Activated CD4-positive, alpha-beta T cell treated with anti-CD3 and anti-CD28 coated beads, Interleukin-2, amount 50 U/mL, for 48 hours (primary cell): Measurements from ENCODE around the gene TASL.
"Not testable (repeated sequence)": the region's sequence is repeated elsewhere in the genome, so short reads cannot be mapped to it uniquely, and the experiment has no call there.

Experiments
- DNase-seq, 2 experiments: peaks; one replicate each; pipeline ENCODE4 v3.0.0-alpha.2; 2020

Gene TASL, protein sequence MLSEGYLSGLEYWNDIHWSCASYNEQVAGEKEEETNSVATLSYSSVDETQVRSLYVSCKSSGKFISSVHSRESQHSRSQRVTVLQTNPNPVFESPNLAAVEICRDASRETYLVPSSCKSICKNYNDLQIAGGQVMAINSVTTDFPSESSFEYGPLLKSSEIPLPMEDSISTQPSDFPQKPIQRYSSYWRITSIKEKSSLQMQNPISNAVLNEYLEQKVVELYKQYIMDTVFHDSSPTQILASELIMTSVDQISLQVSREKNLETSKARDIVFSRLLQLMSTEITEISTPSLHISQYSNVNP

DNA sequence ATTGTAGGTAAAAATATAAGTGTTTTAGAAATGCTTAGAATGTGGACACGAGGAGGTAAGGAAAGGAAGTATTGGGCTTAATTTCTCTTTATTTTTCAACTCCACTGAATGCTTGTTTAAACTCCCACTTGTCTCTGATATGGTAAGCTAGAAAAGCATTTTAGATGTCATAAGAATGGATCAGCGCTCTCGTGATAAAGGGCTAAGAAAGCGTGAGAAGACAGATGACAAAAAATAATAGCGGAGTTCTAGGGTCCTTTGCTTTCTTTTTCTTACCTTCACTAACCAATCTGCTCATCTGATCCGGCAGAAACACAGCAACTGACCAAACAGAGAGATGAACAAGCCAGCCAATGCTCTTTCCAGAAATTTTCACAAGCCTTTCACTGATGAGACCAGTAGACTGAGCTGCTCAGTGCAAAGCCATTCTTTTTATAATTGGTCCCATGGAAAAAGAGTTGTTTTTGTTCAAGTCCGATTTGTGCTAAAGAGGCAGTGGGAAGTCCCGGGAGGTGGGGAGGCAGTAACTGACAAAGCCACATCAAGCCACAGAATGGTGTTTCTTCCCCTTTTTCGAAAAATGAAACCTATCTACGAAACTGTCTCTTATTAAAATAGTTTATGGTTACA, at the start of gene TASL:
Gene TASL, minus strand, starts transcription at position 405 of the 630 bp plus-strand sequence. CDS start 17,411 bp downstream, outside the sequence.
- DNase-seq, result peak; percentile 13 to 35

DNA sequence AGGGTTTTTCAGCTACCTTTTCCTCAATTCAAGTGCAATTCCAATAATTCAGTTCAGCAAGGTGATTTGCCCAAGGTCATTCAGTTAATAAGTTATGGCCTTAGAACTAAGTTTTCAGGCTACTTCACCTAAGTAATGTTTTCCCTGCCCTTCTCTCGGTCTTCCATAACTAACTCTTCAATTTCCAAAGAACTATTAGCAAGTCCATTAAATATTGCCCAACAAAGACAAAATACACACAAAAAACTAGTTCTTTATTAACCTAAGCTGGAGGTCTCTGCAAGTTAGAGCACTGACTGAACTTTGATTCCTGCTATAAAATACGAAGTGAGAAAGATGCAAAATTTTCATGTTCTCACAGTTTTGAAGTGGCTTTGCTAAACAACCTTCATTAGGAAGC, 48.8 kb upstream of the TASL start:
- DNase-seq, result no peak

DNA sequence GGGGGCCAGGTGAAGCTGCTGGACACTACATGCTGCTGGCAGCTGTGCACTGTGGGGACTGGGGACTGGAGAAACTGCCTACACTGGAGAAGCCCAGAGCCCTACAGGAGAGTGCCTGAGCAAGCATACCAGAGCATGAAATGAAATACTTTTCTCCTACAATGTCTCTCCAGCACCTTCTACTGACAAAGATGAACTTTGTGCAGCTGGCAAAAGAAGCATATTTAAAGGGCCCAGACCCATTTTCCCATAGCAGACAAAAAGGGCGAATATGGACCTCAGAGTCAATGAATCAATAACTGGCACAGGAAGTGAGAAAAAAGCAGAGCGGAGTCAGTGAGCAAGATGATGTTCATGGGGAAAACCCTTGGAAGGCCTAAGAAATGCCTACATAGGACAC, 44.8 kb upstream of the TASL start:
- DNase-seq, result no peak

DNA sequence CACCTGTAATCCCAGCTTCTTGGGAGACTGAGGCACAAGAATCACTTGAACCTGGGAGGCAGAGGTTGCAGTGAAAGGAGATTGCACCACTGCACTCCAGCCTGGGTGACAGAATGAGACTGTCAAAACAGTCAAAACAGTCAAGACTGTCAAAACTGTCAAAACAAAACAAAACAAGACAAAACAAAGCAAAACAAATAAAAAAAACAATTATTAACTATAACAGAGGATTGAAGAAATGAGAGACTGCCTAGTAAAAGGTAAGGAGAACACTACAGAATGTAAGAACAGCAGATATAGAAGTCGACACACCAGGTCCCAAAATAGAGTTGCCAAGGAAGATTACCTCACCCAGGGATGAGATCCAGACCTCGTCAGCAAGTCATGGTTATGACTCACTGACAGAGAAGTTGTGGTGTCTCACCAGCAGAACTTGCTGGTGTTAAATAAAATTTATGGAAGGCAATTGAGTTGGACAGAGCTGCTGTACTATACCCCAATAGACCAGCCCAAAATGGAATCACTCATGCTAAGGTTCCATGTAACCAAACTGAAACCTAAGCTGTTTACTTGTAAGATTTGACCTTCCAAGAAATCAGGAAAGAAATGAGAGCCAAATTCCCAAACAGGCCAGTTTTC, 43.5 kb upstream of the TASL start:
- DNase-seq, result no peak

DNA sequence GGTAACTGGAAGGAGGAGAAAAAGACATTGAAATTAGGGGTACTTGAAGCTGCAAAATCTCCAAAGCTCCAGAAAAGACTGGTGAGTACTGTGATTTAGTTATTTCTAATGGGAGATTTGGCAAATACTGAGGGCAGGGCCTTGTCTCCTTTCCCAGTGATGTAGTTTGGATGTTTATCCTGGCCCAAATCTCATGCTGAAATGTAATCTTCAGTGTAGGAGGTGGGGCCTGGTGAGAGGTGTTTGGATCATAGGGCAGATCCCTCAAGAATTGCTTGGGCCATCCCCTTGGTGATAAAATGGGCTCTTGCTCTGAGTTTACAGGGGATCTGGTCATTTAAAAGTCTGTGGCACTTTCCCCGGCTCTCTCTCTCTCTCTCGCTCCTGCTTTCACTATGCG, 42.6 kb upstream of the TASL start:
- no peak for DNase-seq

DNA sequence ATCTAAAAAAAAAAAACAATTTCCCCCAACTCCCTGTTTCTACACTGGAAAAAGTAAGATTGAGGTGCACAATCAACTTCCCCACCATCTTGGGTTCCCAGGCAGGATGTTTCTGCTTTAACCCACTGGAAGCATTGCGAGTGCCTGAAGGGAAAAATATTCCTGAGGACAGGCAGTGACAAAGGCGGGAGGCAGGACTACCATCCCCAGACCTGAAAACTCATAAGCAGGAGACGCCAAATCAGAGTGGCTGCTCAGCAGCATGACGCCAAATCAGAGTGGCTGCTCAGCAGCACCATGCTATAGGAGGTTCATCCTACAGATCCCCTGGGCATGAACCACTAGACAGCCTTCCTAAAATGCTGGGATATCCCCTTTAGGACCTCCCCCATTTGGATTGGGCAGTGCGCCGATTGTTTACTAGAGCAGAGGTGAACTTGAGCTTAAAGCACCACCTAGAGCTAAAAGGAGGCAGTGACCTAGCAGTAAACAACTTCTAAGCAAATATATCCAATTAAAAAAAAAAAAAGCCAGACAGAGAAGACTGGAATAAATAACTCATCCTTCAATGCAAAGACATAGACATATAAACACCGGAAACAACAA, 40.7 kb upstream of the TASL start:
- DNase-seq, result no peak

DNA sequence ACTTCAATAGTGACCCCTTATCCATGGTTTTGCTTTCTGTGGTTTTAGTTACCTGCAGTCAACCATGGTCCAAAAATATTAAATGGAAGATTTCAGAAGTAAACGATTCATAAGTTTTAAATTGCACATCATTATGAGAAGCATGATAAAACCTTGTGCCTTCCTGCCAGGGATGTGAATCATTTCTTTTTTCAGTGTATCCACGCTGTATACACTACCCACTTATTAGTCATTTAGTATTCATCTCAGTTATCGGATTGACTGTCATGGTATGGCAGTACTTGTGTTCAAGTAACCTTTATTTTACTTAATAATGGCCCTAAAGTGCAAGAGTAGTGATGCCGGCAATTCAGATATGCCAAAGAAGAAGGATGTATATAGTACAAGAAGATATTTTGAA, 37.7 kb upstream of the TASL start:
- DNase-seq, result no peak

DNA sequence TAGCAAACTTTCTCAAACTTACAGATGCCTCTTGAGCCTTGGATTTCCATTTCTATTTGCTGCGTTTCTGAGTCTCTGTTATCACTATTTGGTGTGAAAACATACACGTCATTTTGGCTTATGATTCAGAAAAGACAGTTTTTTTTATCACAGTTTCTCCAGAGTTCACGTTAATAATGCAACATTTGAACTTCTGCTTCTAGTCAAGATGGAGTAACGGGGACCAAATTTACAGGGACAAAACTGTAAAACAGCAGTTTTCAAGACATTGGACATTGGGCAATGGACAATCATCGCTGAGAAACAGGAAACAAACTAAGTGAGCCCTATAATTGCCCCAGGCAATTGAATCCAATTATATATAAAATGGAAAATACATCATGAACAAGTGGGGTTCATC, 36.2 kb upstream of the TASL start:
- DNase-seq, result no peak

DNA sequence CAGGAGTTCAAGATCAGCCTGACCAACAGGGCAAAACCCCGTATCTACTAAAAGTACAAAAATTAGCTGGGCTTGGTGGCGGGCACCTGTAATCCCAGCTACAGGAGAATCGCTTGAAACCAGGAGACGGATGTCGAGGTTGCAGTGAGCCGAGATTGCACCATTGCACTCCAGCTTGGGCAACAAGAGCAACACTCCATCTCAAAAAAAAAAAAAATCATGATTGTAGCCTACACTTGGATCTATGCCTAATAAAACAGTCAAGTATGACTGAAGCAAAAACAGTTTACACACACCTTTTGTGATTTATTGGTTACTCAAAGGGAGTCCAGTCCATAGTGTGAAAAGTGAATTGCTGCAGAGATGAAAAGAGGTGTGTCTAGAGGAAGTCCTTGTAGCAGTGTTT, 34.7 kb upstream of the TASL start:
- DNase-seq, result no peak

DNA sequence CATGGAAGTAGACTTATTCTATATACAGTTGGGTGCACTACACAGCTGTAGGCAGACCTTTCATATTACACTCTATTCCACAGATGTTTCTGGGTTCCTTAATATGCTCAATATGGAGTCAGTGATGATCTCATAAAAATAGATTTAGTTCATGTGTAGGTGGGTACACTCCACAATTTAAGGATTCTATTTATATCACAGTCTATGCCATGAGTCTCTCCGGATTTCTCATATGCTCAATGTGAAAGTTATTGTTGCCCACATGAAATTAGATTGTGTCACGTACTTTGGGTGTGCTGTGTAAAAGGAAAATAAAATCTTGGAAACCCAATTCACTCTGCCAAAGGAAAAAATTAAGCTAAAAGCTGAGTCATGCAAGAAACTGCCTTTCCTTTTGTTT, 32.5 kb upstream of the TASL start:
- DNase-seq, result no peak

DNA sequence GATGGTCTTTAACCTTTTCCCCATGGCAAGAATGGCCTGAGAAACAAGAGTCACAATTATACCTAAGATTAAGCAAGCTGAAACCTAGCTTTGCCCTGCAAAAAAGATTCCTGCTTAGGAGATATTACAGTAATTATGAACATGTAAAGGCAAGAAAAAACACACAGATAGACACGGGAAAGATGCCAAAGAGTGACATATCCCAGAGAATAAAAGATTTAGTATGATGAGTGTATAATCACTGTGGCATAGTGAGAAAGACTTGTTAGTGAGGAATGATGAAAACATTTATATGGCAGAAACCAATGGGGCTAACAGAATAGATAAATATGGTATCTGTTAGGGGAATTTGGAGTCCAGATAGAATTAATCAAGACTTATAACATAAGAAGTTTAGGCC, 29.6 kb upstream of the TASL start:
- no peak for DNase-seq

DNA sequence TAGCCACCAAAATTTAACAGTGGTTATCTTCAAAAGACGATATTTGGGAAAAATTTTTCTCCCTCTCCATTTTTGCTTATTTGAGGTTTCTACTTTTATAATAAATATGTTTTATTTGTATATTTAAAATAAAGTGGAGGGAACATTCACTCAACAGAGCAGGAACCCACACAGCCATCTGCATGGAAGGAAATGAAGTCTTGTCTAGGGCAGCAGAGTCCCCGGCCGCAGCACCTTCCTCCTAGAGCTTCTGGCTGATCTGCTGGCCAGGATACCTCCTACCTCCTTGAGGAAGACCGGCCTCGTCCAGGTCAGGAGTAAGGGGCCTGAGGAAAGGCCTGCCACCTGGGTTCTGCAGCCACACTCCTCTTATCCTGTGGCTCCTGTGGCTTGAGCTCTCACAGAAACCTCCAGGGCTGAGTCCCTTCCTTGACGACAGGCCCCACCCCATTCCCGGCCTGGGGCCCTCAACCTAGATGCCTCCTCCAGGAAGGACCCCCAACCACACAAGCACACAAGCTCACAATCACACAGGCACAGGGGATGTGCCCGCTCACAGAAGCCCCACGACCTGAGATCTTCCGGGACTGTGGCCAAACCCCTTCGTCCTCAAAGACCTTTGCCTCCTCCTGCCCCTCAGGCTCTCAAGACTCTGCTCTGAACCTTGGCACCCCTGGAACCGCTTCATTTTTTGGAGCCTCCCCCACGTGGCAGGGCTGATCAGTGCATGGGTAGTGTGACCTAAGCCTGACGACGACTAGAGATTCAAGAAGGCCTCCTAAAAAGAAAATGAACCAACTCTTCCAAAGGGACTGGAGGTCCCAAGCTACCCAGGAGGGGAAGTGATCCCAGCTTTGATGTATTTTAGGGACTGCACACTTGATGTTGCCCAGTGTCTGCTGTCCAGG, 23.0 kb upstream of the TASL start:
- not testable (repeated sequence) for DNase-seq

DNA sequence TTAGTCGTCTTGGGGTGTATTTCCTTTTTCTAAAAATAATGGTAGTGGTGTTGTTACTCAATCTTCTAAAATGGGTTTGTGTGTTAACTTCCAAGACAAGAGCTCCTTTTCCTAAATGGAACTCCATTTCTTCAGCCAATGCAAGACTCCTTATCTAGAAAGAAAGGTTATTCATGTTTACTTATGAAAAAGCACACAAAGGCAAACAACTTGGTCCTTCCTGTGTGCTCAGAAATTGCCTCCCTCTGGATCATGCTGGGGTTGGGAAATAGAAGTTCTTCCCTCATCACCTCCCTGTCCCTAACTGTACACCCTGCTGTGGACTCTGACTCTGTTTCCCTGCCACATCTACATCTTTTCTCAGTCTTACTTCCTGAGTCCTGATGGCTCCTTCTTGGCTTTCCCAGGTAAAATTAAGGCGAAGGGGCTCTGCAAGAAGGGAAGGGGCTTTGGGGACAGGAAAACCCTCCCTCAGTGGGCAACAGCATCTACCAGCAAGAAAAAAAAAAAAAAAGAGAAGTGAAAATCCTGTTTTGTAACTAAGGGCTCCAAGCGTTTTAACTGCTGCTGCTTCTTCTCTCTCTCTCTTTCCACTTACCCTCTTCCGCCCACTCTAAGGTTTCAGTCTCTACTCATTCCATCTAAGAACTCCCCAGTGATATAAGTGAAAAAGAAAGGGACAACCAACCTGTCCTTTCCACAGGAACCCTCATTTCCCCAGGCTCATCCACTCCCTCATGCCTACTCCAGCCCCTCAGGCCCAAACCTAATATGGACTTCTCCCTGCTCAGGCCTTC, 19.8 kb upstream of the TASL start:
- no peak for DNase-seq

DNA sequence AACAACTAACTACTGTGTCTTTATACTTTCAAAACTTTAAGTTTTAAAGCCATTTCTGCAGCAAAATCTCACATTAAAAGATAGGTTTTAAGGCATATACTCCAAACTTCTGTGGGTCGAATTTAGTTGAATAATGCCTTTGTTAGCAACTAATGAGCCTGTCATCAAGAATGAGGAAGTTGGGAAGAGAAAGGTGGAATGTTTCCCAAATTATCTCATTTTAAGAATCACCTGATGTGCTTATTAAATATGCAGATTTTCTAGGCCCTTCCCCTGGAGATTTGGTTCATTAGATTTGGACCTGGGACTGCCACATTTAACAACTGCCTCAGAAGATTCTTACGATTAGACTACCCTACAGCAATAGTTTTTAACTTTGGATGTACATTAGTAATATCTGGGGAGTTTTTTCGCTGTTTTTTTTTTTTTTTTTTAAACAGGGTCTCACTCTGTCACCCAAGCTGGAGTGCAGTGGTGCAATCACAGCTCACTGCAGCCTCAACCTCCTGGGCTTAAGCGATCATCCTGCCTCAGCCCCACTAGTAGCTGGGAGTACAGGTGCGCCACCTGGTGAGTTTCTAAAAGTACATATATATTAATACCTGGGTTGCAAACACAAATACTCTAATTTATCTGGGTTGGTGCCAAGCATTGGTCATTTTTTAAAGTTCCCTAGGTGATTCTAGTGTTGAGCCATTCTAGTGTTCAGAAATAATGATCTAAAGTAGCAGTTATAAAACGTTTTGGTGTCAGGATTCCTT, 16.1 kb upstream of the TASL start:
- peak; percentile 6 to 10 for DNase-seq

DNA sequence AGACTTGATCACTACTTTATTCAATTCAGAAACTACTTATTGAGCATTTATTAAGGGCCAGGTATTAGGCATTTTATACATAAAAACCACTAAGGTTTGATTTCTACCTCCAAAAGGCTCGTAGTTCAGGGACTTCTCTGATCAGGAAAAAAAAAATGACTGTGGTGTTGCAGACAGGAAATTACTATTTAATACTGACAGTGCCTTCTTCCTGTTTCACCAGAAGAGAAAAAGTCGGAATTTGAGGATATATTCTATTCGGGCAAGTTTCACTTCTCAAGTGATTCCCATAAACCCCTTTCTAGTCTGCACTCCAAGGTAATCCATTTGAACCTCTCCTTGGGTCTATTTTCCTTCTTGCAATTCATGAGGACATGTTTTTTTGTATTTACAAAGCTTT, 15.3 kb upstream of the TASL start:
- DNase-seq, result no peak

DNA sequence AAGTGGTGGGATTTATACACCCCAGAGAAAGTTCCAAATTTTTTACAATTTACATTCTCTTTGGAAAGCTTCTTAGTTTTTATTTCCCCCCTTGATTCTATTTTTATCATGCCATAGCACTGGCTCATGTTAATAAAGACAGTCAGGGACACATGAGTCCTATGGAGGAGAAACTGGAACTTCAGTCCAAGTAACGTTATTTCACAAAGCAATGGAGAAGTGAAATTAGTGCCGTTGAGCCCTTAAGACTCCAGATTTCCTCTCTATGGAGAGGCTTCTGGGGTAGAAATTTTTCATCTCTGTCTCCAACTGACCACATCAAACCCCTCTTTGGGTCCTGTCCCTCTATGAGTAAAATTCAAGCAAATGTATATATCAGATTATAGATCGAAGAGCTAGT, 12.8 kb upstream of the TASL start:
- no peak for DNase-seq

DNA sequence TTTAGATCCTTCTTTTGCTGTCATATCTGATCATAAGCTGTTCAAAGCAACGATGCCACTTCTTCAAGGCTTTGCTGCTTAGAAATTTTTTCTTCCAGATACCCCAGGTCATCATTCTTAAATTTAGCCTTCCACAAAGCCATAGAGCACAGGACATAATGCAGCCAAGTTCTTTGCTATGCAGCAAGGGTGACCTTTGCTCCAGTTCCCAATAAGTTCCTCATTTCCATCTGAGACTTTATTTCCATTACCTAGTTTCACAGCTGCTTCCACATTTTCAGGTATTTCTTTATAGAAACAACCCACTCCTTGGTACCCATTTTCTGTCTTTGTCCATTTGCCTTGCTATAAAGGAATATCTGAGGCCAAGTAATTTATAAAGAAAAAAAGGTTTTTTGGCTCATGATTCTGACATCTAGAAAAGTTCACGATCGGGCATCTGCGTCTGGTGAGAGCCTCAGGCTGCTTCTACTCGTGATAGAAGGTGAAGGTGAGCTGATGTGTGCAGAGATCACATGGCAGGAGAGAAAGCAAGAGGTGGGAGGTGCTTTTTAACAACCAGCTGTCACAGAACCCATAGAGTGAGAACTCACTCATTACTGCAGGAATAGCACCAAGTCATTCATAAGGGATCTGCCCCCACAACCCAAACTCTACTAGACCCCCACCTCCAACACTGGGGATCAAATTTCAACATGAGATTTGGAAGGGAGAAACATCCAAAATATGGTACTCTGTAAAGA, 11.8 kb upstream of the TASL start:
- DNase-seq, result no peak

DNA sequence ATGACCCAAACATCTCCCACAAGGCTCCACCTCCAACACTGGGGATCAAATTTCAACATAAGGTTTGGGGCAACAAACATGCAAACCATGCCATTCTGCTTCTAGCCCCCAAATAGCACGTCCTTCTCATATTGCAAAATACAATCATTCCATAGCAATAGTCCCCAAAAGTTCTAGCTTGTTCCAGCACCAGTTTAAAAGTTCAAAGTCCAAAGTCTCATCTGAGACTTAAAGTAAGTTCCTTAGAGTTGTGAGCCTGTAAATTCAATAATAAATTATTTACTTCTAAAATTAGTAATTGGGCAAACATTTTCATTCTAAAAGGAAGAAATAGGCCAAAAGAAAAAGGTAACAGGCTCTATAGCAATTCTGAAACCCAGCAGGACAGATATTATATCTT, 8.9 kb upstream of the TASL start:
- no peak for DNase-seq

DNA sequence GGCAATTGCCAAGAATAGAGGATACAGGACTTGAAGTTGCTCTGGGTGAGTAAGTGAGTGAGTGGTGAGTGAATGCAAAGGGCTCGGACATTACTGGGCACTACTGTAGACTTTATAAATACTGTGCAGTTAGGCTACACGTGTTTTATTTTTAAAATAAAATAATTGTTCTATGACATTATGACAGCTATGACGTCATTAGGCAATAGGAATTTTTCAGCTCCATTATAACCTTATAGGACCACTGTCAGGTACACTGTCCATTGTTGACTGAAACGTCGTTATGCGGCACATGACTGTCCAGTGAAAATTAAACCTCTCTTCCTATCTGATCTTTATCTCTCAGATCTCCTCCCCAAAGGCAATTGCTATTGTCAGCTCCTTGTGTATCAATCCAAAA, 5.1 kb upstream of the TASL start:
- DNase-seq, result no peak

DNA sequence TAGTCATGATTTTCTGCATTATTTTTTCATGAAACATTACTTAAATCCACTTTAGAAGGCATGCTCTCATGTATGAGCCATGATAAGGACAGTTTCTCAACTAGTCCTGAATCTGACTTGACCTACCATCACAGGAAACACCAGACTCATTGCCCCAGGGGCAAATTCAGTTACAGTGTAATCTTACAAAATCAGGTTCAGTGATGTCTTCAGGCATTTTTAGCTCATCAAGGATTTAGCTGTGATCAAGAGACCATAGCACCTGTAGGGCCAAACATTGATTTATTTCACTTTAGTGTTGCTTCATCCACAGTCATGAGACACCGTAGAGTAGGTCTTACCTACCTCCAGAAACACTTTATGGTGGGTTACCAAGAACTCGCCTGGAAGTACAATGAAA, 3.1 kb upstream of the TASL start:
- DNase-seq, result no peak

DNA sequence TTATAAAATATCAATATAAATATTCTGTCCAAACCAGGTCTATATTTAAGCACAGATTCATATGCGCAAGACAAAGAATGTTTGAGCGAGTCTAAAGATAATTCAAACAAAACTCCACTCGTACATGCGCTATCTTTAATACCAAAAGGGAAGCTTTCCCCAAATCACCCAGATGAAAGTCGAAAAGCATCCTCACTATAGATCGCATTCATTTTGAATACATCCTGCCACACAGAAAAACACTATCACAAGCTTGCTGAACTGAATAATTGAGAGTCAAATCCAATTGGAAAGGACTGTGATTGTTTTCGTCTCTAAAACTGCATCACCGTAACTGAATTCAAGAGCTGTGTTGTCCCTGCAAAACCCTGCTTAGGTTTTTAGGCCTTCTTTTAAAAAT, 685 bp downstream of the TASL start:
- DNase-seq, result no peak
